Measurements from ENCODE around the gene CATSPERE.

Gene CATSPERE

GRCh38 chr1:244628789-244629188 is 167.7 kb downstream of the CATSPERE start:
- H4K20me1 ChIP-seq (ENCODE audit: insufficient read depth, low read length, poor library complexity, severe bottlenecking) = no peaks in the 10 kb centered on the region
- H3K27me3 ChIP-seq (ENCODE audit: insufficient read depth, low read length, poor library complexity, severe bottlenecking) = no peaks in the 10 kb centered on the region
- H3K4me3 ChIP-seq (ENCODE audit: low read length, poor library complexity, severe bottlenecking) = no peak overlapping the region
- no peaks in the 10 kb centered on the region for H3K4me1 ChIP-seq (ENCODE audit: insufficient read depth, low read length, poor library complexity, severe bottlenecking)
- no peaks in the 10 kb centered on the region for H3K9me3 ChIP-seq (ENCODE audit: insufficient read depth, low read depth, low read length)
- no peaks in the 10 kb centered on the region for H3K36me3 ChIP-seq (ENCODE audit: insufficient read depth, low read length)
- H2AFZ ChIP-seq (ENCODE audit: low read length) = no peak overlapping the region
- no peaks in the 10 kb centered on the region for H3K9me2 ChIP-seq (replicated peaks; ENCODE audit: low read depth, low read length)
- no peak overlapping the region for H3K4me2 ChIP-seq (ENCODE audit: low read depth, low read length, poor library complexity, severe bottlenecking)
- H3K79me2 ChIP-seq (ENCODE audit: insufficient read depth, low read length) = no peaks in the 10 kb centered on the region
- TF ChIP-seq CTCF (conservative IDR thresholded peaks at IDR 0.05; ENCODE audit: low read length) = no peak
- TF ChIP-seq EZH2phosphoT487 (IDR thresholded peaks at IDR 0.05; ENCODE audit: borderline replicate concordance) = no peak
- no peaks in the 10 kb centered on the region for H3F3A ChIP-seq (ENCODE audit: low read depth)
- no peak overlapping the region for H3K9ac ChIP-seq (ENCODE audit: low read depth, low read length, poor library complexity, severe bottlenecking)

GRCh38 chr1:244633140-244633539 is 172.1 kb downstream of the CATSPERE start:
- Histone ChIP-seq H3K79me2 (ENCODE audit: insufficient read depth, low read length) (no peaks in the 10 kb centered on the region), H3K4me3 (ENCODE audit: low read length, poor library complexity, severe bottlenecking) (no peak overlapping the region), H3K4me2 (ENCODE audit: low read depth, low read length, poor library complexity, severe bottlenecking) (no peak overlapping the region), H3K4me1 (ENCODE audit: insufficient read depth, low read length, poor library complexity, severe bottlenecking) (no peaks in the 10 kb centered on the region), H3K9me3 (ENCODE audit: insufficient read depth, low read depth, low read length) (no peaks in the 10 kb centered on the region), H3K27me3 (ENCODE audit: insufficient read depth, low read length, poor library complexity, severe bottlenecking) (no peaks in the 10 kb centered on the region), H3K9ac (ENCODE audit: low read depth, low read length, poor library complexity, severe bottlenecking) (no peak overlapping the region), H3F3A (ENCODE audit: low read depth) (no peaks in the 10 kb centered on the region), H3K36me3 (ENCODE audit: insufficient read depth, low read length) (no peaks in the 10 kb centered on the region), H2AFZ (ENCODE audit: low read length) (no peak overlapping the region), H4K20me1 (ENCODE audit: insufficient read depth, low read length, poor library complexity, severe bottlenecking) (no peaks in the 10 kb centered on the region), H3K9me2 (replicated peaks; ENCODE audit: low read depth, low read length) (no peaks in the 10 kb centered on the region)
- TF ChIP-seq EZH2phosphoT487 (IDR thresholded peaks at IDR 0.05; ENCODE audit: borderline replicate concordance) = no peak
- no peak for TF ChIP-seq CTCF (conservative IDR thresholded peaks at IDR 0.05; ENCODE audit: low read length)

GRCh38 chr1:244634546-244634945 is 173.5 kb downstream of the CATSPERE start:
- Histone ChIP-seq H3K4me3 (ENCODE audit: low read length, poor library complexity, severe bottlenecking) (no peak overlapping the region), H3K9me3 (ENCODE audit: insufficient read depth, low read depth, low read length) (no peaks in the 10 kb centered on the region), H3K36me3 (ENCODE audit: insufficient read depth, low read length) (no peaks in the 10 kb centered on the region), H3F3A (ENCODE audit: low read depth) (no peaks in the 10 kb centered on the region), H3K4me1 (ENCODE audit: insufficient read depth, low read length, poor library complexity, severe bottlenecking) (no peaks in the 10 kb centered on the region), H3K9me2 (replicated peaks; ENCODE audit: low read depth, low read length) (no peaks in the 10 kb centered on the region), H3K9ac (ENCODE audit: low read depth, low read length, poor library complexity, severe bottlenecking) (no peak overlapping the region), H3K4me2 (ENCODE audit: low read depth, low read length, poor library complexity, severe bottlenecking) (no peak overlapping the region), H4K20me1 (ENCODE audit: insufficient read depth, low read length, poor library complexity, severe bottlenecking) (no peaks in the 10 kb centered on the region), H3K79me2 (ENCODE audit: insufficient read depth, low read length) (no peaks in the 10 kb centered on the region), H3K27me3 (ENCODE audit: insufficient read depth, low read length, poor library complexity, severe bottlenecking) (no peaks in the 10 kb centered on the region), H2AFZ (ENCODE audit: low read length) (no peak overlapping the region)
- TF ChIP-seq CTCF (conservative IDR thresholded peaks at IDR 0.05; ENCODE audit: low read length) (no peak), EZH2phosphoT487 (IDR thresholded peaks at IDR 0.05; ENCODE audit: borderline replicate concordance) (no peak)

Data from Loucy (cell line).